A549 (cell line): ENCODE results near the gene PPP2R2D.

Experiments used
- BHLHE40 ChIP-seq: IDR thresholded peaks from 2 replicates; pipeline ENCODE4 v1.6.1; 2012; ENCODE audit warnings: low read depth, low read length, inconsistent platforms
- CEBPB ChIP-seq, 2 experiments: fragments of >200 bp in 1 of 2; sonication (Bioruptor Twin) in 1 of 2; formaldehyde crosslinking in 1 of 2; IDR thresholded peaks; 2 replicates each; pipeline ENCODE4 v1.6.1; 2012 to 2016
- ESRRA ChIP-seq: fragments of 150-350 bp; IDR thresholded peaks from 2 replicates; pipeline ENCODE4 v1.6.1; 2014; ENCODE audit warnings: mild to moderate bottlenecking, low read length, borderline replicate concordance
- KDM5A ChIP-seq: fragments of 200-600 bp; sonication (generic); IDR thresholded peaks from 2 replicates; pipeline ENCODE4 v1.6.1; 2016; ENCODE audit warnings: antibody characterized with exemption, mild to moderate bottlenecking
- NFE2L2 ChIP-seq: fragments of 150-350 bp; conservative IDR thresholded peaks from 2 replicates; pipeline ENCODE4 v1.6.1; 2014; ENCODE audit warnings: low read length
- NPAS2 ChIP-seq: fragments of 250-450 bp; sonication (Bioruptor Pico); IDR thresholded peaks from 2 replicates; pipeline ENCODE4 v1.8.0; 2022; ENCODE audit warnings: mild to moderate bottlenecking, moderate library complexity, borderline replicate concordance
- POLR2A ChIP-seq: IDR thresholded peaks from 2 replicates; pipeline ENCODE4 v1.6.1; 2012; ENCODE audit warnings: mild to moderate bottlenecking, low read length
- RCOR1 ChIP-seq: fragments of 150-350 bp; IDR thresholded peaks from 2 replicates; pipeline ENCODE4 v1.6.1; 2014; ENCODE audit warnings: antibody characterized with exemption, low read length, low read depth
- RFX5 ChIP-seq: fragments of 450-650 bp; IDR thresholded peaks from 2 replicates; pipeline ENCODE4 v1.7.1; 2014; ENCODE audit warnings: antibody characterized with exemption, mild to moderate bottlenecking, moderate library complexity
- RNF2 ChIP-seq: fragments of 200-600 bp; sonication (generic); IDR thresholded peaks from 2 replicates; pipeline ENCODE4 v1.6.1; 2016; ENCODE audit warnings: low read depth, mild to moderate bottlenecking, antibody characterized with exemption, moderate library complexity, borderline replicate concordance
- TF ChIP-seq, protein P1 (sequence below): IDR thresholded peaks from 2 replicates; pipeline ENCODE4 v1.6.1; 2012
- TF ChIP-seq, protein P2 (sequence below): fragments of 250-450 bp; sonication (Bioruptor Pico); IDR thresholded peaks from 2 replicates; pipeline ENCODE4 v1.5.0; 2021; ENCODE audit warnings: mild to moderate bottlenecking, moderate library complexity, borderline replicate concordance
- TF ChIP-seq, protein P3 (sequence below): fragments of >200 bp; sonication (Bioruptor Twin); formaldehyde crosslinking; IDR thresholded peaks from 3 replicates; pipeline ENCODE4 v1.5.1; 2016
- TF ChIP-seq, protein P4 (sequence below): fragments of >200 bp; sonication (Bioruptor Twin); formaldehyde crosslinking; IDR thresholded peaks from 3 replicates; pipeline ENCODE4 v1.6.1; 2016

DNA sequence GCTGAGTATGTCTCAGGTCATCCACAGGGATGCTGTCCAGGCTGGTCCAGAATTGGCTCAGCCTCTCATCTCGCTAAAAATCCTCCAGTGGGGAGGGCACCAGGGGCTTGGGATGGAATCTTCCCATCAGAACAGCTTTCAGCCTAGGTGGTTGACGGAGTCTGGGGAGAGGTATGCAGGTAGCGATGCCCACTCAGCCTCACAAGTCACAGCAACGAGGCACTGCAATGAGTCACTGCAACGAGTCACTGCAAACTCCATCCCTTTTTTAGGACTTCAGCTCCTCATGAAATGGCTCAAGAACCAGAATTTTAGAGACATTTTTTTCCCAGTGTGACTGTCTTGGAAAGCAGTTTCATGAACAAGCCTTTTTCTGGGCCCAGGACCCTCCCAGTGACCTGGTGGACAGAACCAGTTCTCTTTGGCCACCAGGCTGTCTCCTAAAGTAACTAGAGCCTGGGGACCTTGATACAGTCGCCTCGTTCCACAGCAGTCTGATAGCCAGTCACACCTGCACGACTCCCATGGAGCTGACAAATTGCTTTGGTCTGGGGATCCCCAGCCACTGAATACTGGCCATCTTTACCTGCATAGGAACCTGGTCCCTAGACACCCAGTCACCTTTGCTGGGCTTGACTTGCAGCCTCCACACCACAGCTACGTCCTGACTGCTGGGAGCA, 41.3 kb upstream of the PPP2R2D start:
- TF ChIP-seq, protein P1, sequence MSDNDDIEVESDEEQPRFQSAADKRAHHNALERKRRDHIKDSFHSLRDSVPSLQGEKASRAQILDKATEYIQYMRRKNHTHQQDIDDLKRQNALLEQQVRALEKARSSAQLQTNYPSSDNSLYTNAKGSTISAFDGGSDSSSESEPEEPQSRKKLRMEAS: no peak
- TF ChIP-seq, protein P2, sequence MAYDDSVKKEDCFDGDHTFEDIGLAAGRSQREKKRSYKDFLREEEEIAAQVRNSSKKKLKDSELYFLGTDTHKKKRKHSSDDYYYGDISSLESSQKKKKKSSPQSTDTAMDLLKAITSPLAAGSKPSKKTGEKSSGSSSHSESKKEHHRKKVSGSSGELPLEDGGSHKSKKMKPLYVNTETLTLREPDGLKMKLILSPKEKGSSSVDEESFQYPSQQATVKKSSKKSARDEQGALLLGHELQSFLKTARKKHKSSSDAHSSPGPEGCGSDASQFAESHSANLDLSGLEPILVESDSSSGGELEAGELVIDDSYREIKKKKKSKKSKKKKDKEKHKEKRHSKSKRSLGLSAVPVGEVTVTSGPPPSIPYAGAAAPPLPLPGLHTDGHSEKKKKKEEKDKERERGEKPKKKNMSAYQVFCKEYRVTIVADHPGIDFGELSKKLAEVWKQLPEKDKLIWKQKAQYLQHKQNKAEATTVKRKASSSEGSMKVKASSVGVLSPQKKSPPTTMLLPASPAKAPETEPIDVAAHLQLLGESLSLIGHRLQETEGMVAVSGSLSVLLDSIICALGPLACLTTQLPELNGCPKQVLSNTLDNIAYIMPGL (CRISPR knock-in tag): no peak
- TF ChIP-seq ESRRA: no peak
- TF ChIP-seq RNF2: no peak
- no peak for TF ChIP-seq KDM5A
- TF ChIP-seq POLR2A: no peak
- TF ChIP-seq, protein P3, sequence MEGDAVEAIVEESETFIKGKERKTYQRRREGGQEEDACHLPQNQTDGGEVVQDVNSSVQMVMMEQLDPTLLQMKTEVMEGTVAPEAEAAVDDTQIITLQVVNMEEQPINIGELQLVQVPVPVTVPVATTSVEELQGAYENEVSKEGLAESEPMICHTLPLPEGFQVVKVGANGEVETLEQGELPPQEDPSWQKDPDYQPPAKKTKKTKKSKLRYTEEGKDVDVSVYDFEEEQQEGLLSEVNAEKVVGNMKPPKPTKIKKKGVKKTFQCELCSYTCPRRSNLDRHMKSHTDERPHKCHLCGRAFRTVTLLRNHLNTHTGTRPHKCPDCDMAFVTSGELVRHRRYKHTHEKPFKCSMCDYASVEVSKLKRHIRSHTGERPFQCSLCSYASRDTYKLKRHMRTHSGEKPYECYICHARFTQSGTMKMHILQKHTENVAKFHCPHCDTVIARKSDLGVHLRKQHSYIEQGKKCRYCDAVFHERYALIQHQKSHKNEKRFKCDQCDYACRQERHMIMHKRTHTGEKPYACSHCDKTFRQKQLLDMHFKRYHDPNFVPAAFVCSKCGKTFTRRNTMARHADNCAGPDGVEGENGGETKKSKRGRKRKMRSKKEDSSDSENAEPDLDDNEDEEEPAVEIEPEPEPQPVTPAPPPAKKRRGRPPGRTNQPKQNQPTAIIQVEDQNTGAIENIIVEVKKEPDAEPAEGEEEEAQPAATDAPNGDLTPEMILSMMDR: no peak
- TF ChIP-seq, protein P4, sequence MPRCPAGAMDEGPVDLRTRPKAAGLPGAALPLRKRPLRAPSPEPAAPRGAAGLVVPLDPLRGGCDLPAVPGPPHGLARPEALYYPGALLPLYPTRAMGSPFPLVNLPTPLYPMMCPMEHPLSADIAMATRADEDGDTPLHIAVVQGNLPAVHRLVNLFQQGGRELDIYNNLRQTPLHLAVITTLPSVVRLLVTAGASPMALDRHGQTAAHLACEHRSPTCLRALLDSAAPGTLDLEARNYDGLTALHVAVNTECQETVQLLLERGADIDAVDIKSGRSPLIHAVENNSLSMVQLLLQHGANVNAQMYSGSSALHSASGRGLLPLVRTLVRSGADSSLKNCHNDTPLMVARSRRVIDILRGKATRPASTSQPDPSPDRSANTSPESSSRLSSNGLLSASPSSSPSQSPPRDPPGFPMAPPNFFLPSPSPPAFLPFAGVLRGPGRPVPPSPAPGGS: no peak
- no peak for TF ChIP-seq CEBPB (IDR thresholded peaks at IDR 0.05)
- TF ChIP-seq NPAS2: no peak
- no peak for TF ChIP-seq NFE2L2
- TF ChIP-seq BHLHE40: no peak
- TF ChIP-seq RCOR1: no peak
- TF ChIP-seq RFX5: no peak
